ENCODE data around the gene BLTP3B. TPM values are rescaled to one million over a fixed set of nuclear protein-coding genes. Genes with fewer than 3 reads are reported as not detected.

Gene BLTP3B
- total RNA-seq, 1 donor from 2014 or later, result 21.9 TPM

GRCh38 chr12:100110276-100110675 is 32.4 kb downstream of the BLTP3B start:
- Histone ChIP-seq H3K27ac (no peak overlapping the region), H3K9me3 (no peaks in the 10 kb centered on the region), H3K36me3 (no peaks in the 10 kb centered on the region), H3K4me3 (no peak overlapping the region), H3K27me3 (no peaks in the 10 kb centered on the region), H3K4me1 (no peaks in the 10 kb centered on the region)
- DNase-seq (ENCODE audit: extremely low spot score in 2 of 2), result no peak
- intact Hi-C loops (cut with DNase I), result no loop called here
- TF ChIP-seq POLR2A (IDR thresholded peaks at IDR 0.05), result no peak
- TF ChIP-seq CTCF (IDR thresholded peaks at IDR 0.05), result no peak
- TF ChIP-seq POLR2AphosphoS5 (IDR thresholded peaks at IDR 0.05; ENCODE audit: insufficient read depth in 1 of 2, low read depth in 1 of 2), result no peak

GRCh38 chr12:100106861-100107260 is 35.8 kb downstream of the BLTP3B start:
- Histone ChIP-seq H3K27ac (no peak overlapping the region), H3K9me3 (no peaks in the 10 kb centered on the region), H3K27me3 (no peaks in the 10 kb centered on the region), H3K36me3 (peaks cover 0 to 5% of the 10 kb centered on the region in 2 donors), H3K4me1 (no peaks in the 10 kb centered on the region), H3K4me3 (no peak overlapping the region)
- intact Hi-C loops (cut with DNase I), result no loop called here
- DNase-seq (ENCODE audit: extremely low spot score in 2 of 2), result no peak
- TF ChIP-seq POLR2A (IDR thresholded peaks at IDR 0.05) (no peak), CTCF (IDR thresholded peaks at IDR 0.05) (no peak), POLR2AphosphoS5 (IDR thresholded peaks at IDR 0.05; ENCODE audit: insufficient read depth in 1 of 2, low read depth in 1 of 2) (no peak)

- no peak for TF ChIP-seq POLR2AphosphoS5 (IDR thresholded peaks at IDR 0.05; ENCODE audit: insufficient read depth in 1 of 2, low read depth in 1 of 2)
- TF ChIP-seq POLR2A (IDR thresholded peaks at IDR 0.05), result no peak
- TF ChIP-seq CTCF (IDR thresholded peaks at IDR 0.05), result no peak
- H3K9me3 ChIP-seq, result no peaks in the 10 kb centered on the region
- no peaks in the 10 kb centered on the region for H3K27me3 ChIP-seq
- no peak for DNase-seq (ENCODE audit: extremely low spot score in 2 of 2)
- H3K36me3 ChIP-seq, result peaks cover 0 to 5% of the 10 kb centered on the region in 2 donors
- intact Hi-C loops (cut with DNase I), result no loop called here
- no peak overlapping the region for H3K27ac ChIP-seq
- H3K4me1 ChIP-seq, result no peaks in the 10 kb centered on the region
- H3K4me3 ChIP-seq, result no peak overlapping the region
Measured at GRCh38 chr12:100105661-100106060, 37.0 kb downstream of the BLTP3B start.

- H3K9me3 ChIP-seq, result no peaks in the 10 kb centered on the region
- peaks cover 0 to 11% of the 10 kb centered on the region in 2 donors for H3K36me3 ChIP-seq
- no peak for DNase-seq (ENCODE audit: extremely low spot score in 2 of 2)
- intact Hi-C loops (cut with DNase I), result no loop called here
- no peak overlapping the region for H3K4me3 ChIP-seq
- H3K27me3 ChIP-seq, result no peaks in the 10 kb centered on the region
- H3K4me1 ChIP-seq, result no peaks in the 10 kb centered on the region
- H3K27ac ChIP-seq, result no peak overlapping the region
- TF ChIP-seq POLR2AphosphoS5 (IDR thresholded peaks at IDR 0.05; ENCODE audit: insufficient read depth in 1 of 2, low read depth in 1 of 2), result no peak
- TF ChIP-seq POLR2A (IDR thresholded peaks at IDR 0.05), result no peak
- TF ChIP-seq CTCF (IDR thresholded peaks at IDR 0.05), result no peak
Measured at GRCh38 chr12:100101000-100101399, 41.7 kb downstream of the BLTP3B start.

MicroRNA genes within 50 kb of the gene (microRNA counts, 767-probe panel; counts per million panel counts)
- microRNA hsa-miR-1827, result 238 to 261 counts per million in 2 donors

Small RNA genes lying within 50 kb of the gene (microRNA-seq; reads per million reads assigned to microRNA genes)
- gene MIR1827 (ENCODE audit: borderline number of aligned reads, borderline replicate concordance), result not detected

Small RNA genes lying within 50 kb of the gene (small RNA-seq; reads per million reads assigned to genes)
- gene MIR1827 (not detected), gene RN7SL176P (not detected)

Other genes starting within 250 kb of the BLTP3B start
- gene ANKS1B, start 157.9 kb downstream of the BLTP3B start, total RNA-seq, result 11.5 TPM
- 6.6 TPM for gene ACTR6, start 57.9 kb upstream of the BLTP3B start, total RNA-seq
- gene DEPDC4, start 124.2 kb upstream of the BLTP3B start, total RNA-seq, result not detected
- 48.1 TPM for gene SCYL2, start 124.3 kb upstream of the BLTP3B start, total RNA-seq
- not detected for gene SLC17A8, start 214.2 kb upstream of the BLTP3B start, total RNA-seq